IMR-90 (cell line): ENCODE data around the gene PPP5C. TPM values are rescaled to one million over a fixed set of nuclear protein-coding genes. Genes with fewer than 3 reads are reported as not detected.

Source experiments
- ATAC-seq: fragments of 200-7000 bp; cut with Tn5 transposase; 2 replicates; pipeline ENCODE4 v1.9.1; 2020; ENCODE audit warnings: low read depth, mild to moderate bottlenecking, moderate library complexity
- BruUV-seq: library from RNA; stranded (reverse); fragments of 400-500 nt; replicated peaks from 2 replicates; lab custom pipeline; 2021; lab: Mats Ljungman, UMichigan
- CTCF ChIA-PET: fragments of 300-600 bp; formaldehyde crosslinking; extraction: SDS; loops from one replicate; lab custom pipeline; 2021; ENCODE audit warnings: antibody characterized with exemption; lab: Yijun Ruan, JAX
- POLR2A ChIA-PET: fragments of 300-600 bp; sonication (Branson Sonifier 250); formaldehyde crosslinking; loops from one replicate; lab custom pipeline; 2022; ENCODE audit warnings: antibody characterized with exemption; ENCODE audit not compliant: unreplicated experiment; lab: Charles Lee
- DNase-seq: peaks from one replicate; pipeline ENCODE4 v3.0.0; 2013
- H2AFZ ChIP-seq: replicated peaks from 2 replicates; pipeline ENCODE3; 2013; ENCODE audit warnings: low read length, mild to moderate bottlenecking; ENCODE audit not compliant: poor library complexity
- H2AK5ac ChIP-seq: 2 replicates; pipeline ENCODE4 v1.6.1; 2013; ENCODE audit warnings: low read depth, low read length, inconsistent platforms
- H2AK9ac ChIP-seq: replicated peaks from 2 replicates; pipeline ENCODE3; 2013; ENCODE audit warnings: mild to moderate bottlenecking, low read depth, low read length, moderate library complexity; ENCODE audit not compliant: poor library complexity
- H2BK120ac ChIP-seq: 2 replicates; pipeline ENCODE4 v1.6.1; 2013; ENCODE audit warnings: low read depth, low read length, inconsistent platforms
- H2BK15ac ChIP-seq: 3 replicates; pipeline ENCODE4 v1.6.1; 2013; ENCODE audit warnings: low read depth, low read length, inconsistent platforms
- H2BK20ac ChIP-seq: 2 replicates; pipeline ENCODE4 v1.6.1; 2013; ENCODE audit warnings: low read depth, mild to moderate bottlenecking, inconsistent platforms, low read length, moderate library complexity
- H2BK5ac ChIP-seq: 2 replicates; pipeline ENCODE4 v1.6.1; 2013; ENCODE audit warnings: mild to moderate bottlenecking, low read depth, low read length, inconsistent platforms; ENCODE audit not compliant: poor library complexity, severe bottlenecking
- H3K14ac ChIP-seq: replicated peaks from 2 replicates; pipeline ENCODE4 v1.6.1; 2013; ENCODE audit warnings: low read depth, low read length, inconsistent platforms
- H3K18ac ChIP-seq: 2 replicates; pipeline ENCODE4 v1.6.1; 2013; ENCODE audit warnings: low read depth, low read length, control low read depth
- H3K23ac ChIP-seq: 2 replicates; pipeline ENCODE4 v1.6.1; 2013; ENCODE audit warnings: low read depth, low read length, inconsistent platforms
- H3K27ac ChIP-seq: 2 replicates; pipeline ENCODE4 v1.5.1; 2013; ENCODE audit warnings: mild to moderate bottlenecking, control low read depth, low read length; ENCODE audit not compliant: insufficient read depth
- H3K27me3 ChIP-seq: 2 replicates; pipeline ENCODE4 v1.6.1; 2013; ENCODE audit warnings: low read length; ENCODE audit not compliant: control insufficient read depth, insufficient read depth
- H3K36me3 ChIP-seq: 2 replicates; pipeline ENCODE4 v1.6.1; 2013; ENCODE audit warnings: low read length, mixed read lengths; ENCODE audit not compliant: control insufficient read depth, insufficient read depth
- H3K4ac ChIP-seq: 2 replicates; pipeline ENCODE4 v1.6.1; 2013; ENCODE audit warnings: low read depth, low read length, inconsistent platforms
- H3K4me1 ChIP-seq: 2 replicates; pipeline ENCODE4 v1.6.1; 2013; ENCODE audit warnings: low read length, mixed read lengths; ENCODE audit not compliant: control insufficient read depth, insufficient read depth
- H3K4me2 ChIP-seq: 2 replicates; pipeline ENCODE4 v1.6.1; 2013; ENCODE audit warnings: low read depth, mild to moderate bottlenecking, control low read depth, low read length, moderate library complexity
- H3K4me3 ChIP-seq: 2 replicates; pipeline ENCODE4 v1.5.1; 2013; ENCODE audit warnings: low read depth, mild to moderate bottlenecking, control low read depth, low read length, moderate library complexity; ENCODE audit not compliant: insufficient read depth
- H3K56ac ChIP-seq: 2 replicates; pipeline ENCODE4 v1.6.1; 2013; ENCODE audit warnings: low read length, inconsistent platforms; ENCODE audit not compliant: insufficient read depth; ENCODE audit errors: extremely low read depth
- H3K79me1 ChIP-seq, 2 experiments: 2 replicates each; pipeline ENCODE4 v1.6.1; 2013; ENCODE audit warnings: low read length in 2 of 2, inconsistent platforms in 1 of 2, low read depth in 1 of 2
- H3K9ac ChIP-seq: 2 replicates; pipeline ENCODE4 v1.6.1; 2013; ENCODE audit warnings: low read depth, low read length, control low read depth
- H3K9me1 ChIP-seq: 2 replicates; pipeline ENCODE4 v1.6.1; 2013; ENCODE audit warnings: low read length, inconsistent platforms; ENCODE audit not compliant: insufficient read depth
- H3K9me3 ChIP-seq: 2 replicates; pipeline ENCODE4 v1.6.1; 2013; ENCODE audit warnings: low read length; ENCODE audit not compliant: control insufficient read depth, insufficient read depth
- H4K20me1 ChIP-seq: 2 replicates; pipeline ENCODE4 v1.6.1; 2013; ENCODE audit warnings: low read length, inconsistent platforms; ENCODE audit not compliant: insufficient read depth
- H4K5ac ChIP-seq: 2 replicates; pipeline ENCODE4 v1.6.1; 2013; ENCODE audit warnings: mild to moderate bottlenecking, low read depth, low read length, control low read depth
- H4K8ac ChIP-seq, 2 experiments: 2 replicates each; pipeline ENCODE4 v1.6.1; 2013; ENCODE audit warnings: low read depth in 2 of 2, low read length in 2 of 2, control low read depth in 1 of 2, inconsistent platforms in 1 of 2
- H4K91ac ChIP-seq: 2 replicates; pipeline ENCODE4 v1.6.1; 2013; ENCODE audit warnings: low read depth, low read length, inconsistent platforms; ENCODE audit not compliant: insufficient read depth
- BHLHE40 ChIP-seq: fragments of 150-350 bp; IDR thresholded peaks from 2 replicates; pipeline ENCODE4 v1.6.1; 2016; ENCODE audit warnings: mild to moderate bottlenecking, low read depth, low read length
- CEBPB ChIP-seq: IDR thresholded peaks from 2 replicates; pipeline ENCODE4 v1.6.1; 2012; ENCODE audit warnings: low read depth, low read length, improper control_type of control experiment
- CHD1 ChIP-seq: IDR thresholded peaks from 2 replicates; pipeline ENCODE4 v1.6.1; 2012; ENCODE audit warnings: low read depth, low read length, improper control_type of control experiment
- FOS ChIP-seq: fragments of 150-350 bp; IDR thresholded peaks from 2 replicates; pipeline ENCODE4 v1.6.1; 2016; ENCODE audit warnings: low read depth, low read length
- MAZ ChIP-seq: IDR thresholded peaks from 2 replicates; pipeline ENCODE4 v1.6.1; 2012; ENCODE audit warnings: low read depth, mild to moderate bottlenecking, low read length, improper control_type of control experiment, moderate library complexity, borderline replicate concordance
- MXI1 ChIP-seq: IDR thresholded peaks from 2 replicates; pipeline ENCODE4 v1.6.1; 2012; ENCODE audit warnings: low read depth, mild to moderate bottlenecking, low read length, moderate library complexity, borderline replicate concordance
- POLR2A ChIP-seq: IDR thresholded peaks from 2 replicates; pipeline ENCODE4 v1.6.1; 2012; ENCODE audit warnings: mild to moderate bottlenecking, low read depth, low read length
- RAD21 ChIP-seq: IDR thresholded peaks from 2 replicates; pipeline ENCODE4 v1.6.1; 2012; ENCODE audit warnings: low read length, improper control_type of control experiment
- RCOR1 ChIP-seq: IDR thresholded peaks from 2 replicates; pipeline ENCODE4 v1.6.1; 2012; ENCODE audit warnings: mild to moderate bottlenecking, low read length, improper control_type of control experiment; ENCODE audit not compliant: insufficient replicate concordance
- RFX5 ChIP-seq: IDR thresholded peaks from 2 replicates; pipeline ENCODE4 v1.8.0; 2012; ENCODE audit warnings: low read depth, mild to moderate bottlenecking, low read length, moderate library complexity
- SMC3 ChIP-seq: fragments of 150-350 bp; IDR thresholded peaks from 2 replicates; pipeline ENCODE4 v1.6.1; 2016; ENCODE audit warnings: low read depth, mild to moderate bottlenecking, antibody characterized with exemption, low read length, moderate library complexity
- WGBS, 2 experiments: methylation state at CpG; one replicate each; pipeline versions ENCODE4 v1.1.5 to v1.1.7; 2013; ENCODE audit warnings: missing lambda C conversion rate in 2 of 2; ENCODE audit not compliant: insufficient read length in 1 of 2; ENCODE audit errors: extremely low coverage in 2 of 2; 5-methylcytosine and 5-hydroxymethylcytosine counted together
- dilution Hi-C: fragments of 300-500 bp; cut with HindIII; formaldehyde crosslinking; loops from one replicate; pipeline ENCODE4 v1.14.3; 2018; ENCODE audit warnings: low sequenced_read_pairs; ENCODE audit not compliant: unreplicated experiment
- in situ Hi-C: fragments of 300-500 bp; cut with MboI; formaldehyde crosslinking; loops from 3 replicates; pipeline ENCODE4 v1.14.3; 2019; ENCODE audit warnings: low sequenced_read_pairs, inconsistent platforms, mixed read lengths
- intact Hi-C: fragments of 100-400 bp; cut with micrococcal nuclease; formaldehyde crosslinking; loops from 2 replicates; pipeline ENCODE4 v1.10.0; 2022
- polyA plus RNA-seq, 3 experiments: library from polyadenylated mRNA; depleted of rRNA; stranded (reverse); fragments of >200 nt; gene quantifications; 2 replicates each; pipeline ENCODE4 v1.2.3, GENCODE V29; 2012; ENCODE audit warnings: low replicate concordance in 1 of 3
- total RNA-seq: library from RNA; depleted of rRNA; stranded (reverse); fragments of >200 nt; gene quantifications from 2 replicates; pipeline ENCODE4 v1.2.3, GENCODE V29; 2012
- TF ChIP-seq, protein P1 (sequence below): fragments of 150-350 bp; IDR thresholded peaks from 2 replicates; pipeline ENCODE4 v1.6.1; 2016; ENCODE audit warnings: low read depth, mild to moderate bottlenecking, low read length, moderate library complexity, borderline replicate concordance

Gene PPP5C
- total and polyA plus RNA-seq, 2 of the 4 experiments (the other 2 are of a cell fraction): 80.5 to 128 TPM

DNA sequence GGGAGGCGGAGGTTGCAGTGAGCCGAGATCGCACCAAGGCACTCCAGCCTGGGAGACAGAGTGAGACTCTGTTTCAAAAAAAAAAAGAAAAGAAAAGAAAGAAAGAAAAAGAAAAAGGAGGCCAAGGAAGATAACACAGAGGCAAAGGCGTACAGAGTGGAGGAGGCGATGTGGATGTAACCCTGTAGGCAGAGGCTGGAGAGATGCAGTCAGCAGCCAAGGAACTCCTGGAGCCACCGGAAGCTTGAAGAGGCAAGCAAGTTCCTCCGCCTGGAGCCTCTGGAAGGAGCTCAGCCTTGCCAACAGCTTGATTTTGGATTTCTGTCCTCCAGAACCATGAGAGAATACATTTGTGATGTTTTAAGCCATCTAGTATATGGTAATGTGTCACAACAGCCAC lies 73.2 kb downstream of the PPP5C start:
- no peaks in the 10 kb centered on the region for H3K4me1 ChIP-seq
- no peak overlapping the region for H4K91ac ChIP-seq
- DNase-seq (no peak), ATAC-seq (no peak)
- H2BK120ac ChIP-seq: no peak overlapping the region
- no peak overlapping the region for H2BK20ac ChIP-seq
- H3K4ac ChIP-seq: no peak overlapping the region
- no TSS peak for BruUV-seq
- H3K36me3 ChIP-seq: no peaks in the 10 kb centered on the region
- no peak overlapping the region for H3K18ac ChIP-seq
- no peak overlapping the region for H3K4me2 ChIP-seq
- H2AK5ac ChIP-seq: no peak overlapping the region
- no peaks in the 10 kb centered on the region for H3K9me1 ChIP-seq
- no peak overlapping the region for H3K14ac ChIP-seq
- no peaks in the 10 kb centered on the region for H3K79me1 ChIP-seq
- no peak overlapping the region for H2AK9ac ChIP-seq
- H2BK15ac ChIP-seq: no peak overlapping the region
- no peak overlapping the region for H2AFZ ChIP-seq
- 95% methylated on average over 4 of the region's 7 CpGs; no CpG with 5 or more reads in 1 of the 2 experiments for WGBS, 2 experiments
- no peak overlapping the region for H3K9ac ChIP-seq
- in situ Hi-C loops (no loop called here), dilution Hi-C loops (no loop called here), intact Hi-C loops (no loop called here)
- H3K23ac ChIP-seq: no peak overlapping the region
- TF ChIP-seq POLR2A (no peak), MXI1 (no peak), CHD1 (no peak), MAZ (no peak), RFX5 (no peak), RCOR1 (no peak), CEBPB (no peak), RAD21 (no peak), BHLHE40 (no peak), FOS (no peak), SMC3 (no peak)
- TF ChIP-seq, protein P1, sequence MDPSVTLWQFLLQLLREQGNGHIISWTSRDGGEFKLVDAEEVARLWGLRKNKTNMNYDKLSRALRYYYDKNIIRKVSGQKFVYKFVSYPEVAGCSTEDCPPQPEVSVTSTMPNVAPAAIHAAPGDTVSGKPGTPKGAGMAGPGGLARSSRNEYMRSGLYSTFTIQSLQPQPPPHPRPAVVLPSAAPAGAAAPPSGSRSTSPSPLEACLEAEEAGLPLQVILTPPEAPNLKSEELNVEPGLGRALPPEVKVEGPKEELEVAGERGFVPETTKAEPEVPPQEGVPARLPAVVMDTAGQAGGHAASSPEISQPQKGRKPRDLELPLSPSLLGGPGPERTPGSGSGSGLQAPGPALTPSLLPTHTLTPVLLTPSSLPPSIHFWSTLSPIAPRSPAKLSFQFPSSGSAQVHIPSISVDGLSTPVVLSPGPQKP: no peak
- H3K56ac ChIP-seq: no peak overlapping the region
- no peak overlapping the region for H4K5ac ChIP-seq
- no peak overlapping the region for H3K4me3 ChIP-seq
- peaks cover 5% of the 10 kb centered on the region for H3K27me3 ChIP-seq
- no peak overlapping the region for H3K27ac ChIP-seq
- no peak overlapping the region for H2BK5ac ChIP-seq
- no peaks in the 10 kb centered on the region for H3K9me3 ChIP-seq
- no peak overlapping the region for H4K8ac ChIP-seq
- POLR2A ChIA-PET: no interaction called here
- CTCF ChIA-PET: no interaction called here
- no peaks in the 10 kb centered on the region for H4K20me1 ChIP-seq
